Fibroblast of mammary gland (primary cell): ENCODE data around the gene SRP19.

ENCODE experiments used
- DNase-seq: peaks from one replicate; pipeline ENCODE4 v3.0.0-alpha.2; 2010; ENCODE audit warnings: low read depth
- H3K4me3 ChIP-seq: 2 replicates; pipeline ENCODE4 v1.5.1; 2011; ENCODE audit warnings: low read depth, mild to moderate bottlenecking, low read length, moderate library complexity; ENCODE audit not compliant: control insufficient read depth
- CTCF ChIP-seq: conservative IDR thresholded peaks from 2 replicates; pipeline ENCODE4 v1.5.1; 2011; ENCODE audit warnings: low read depth, low read length, inconsistent platforms; ENCODE audit not compliant: control insufficient read depth, insufficient read depth

Gene SRP19

GRCh38 chr5:112824197-112824596 lies 36.9 kb upstream of the SRP19 start:
- no peak for TF ChIP-seq CTCF
- DNase-seq, result no peak
- no peak overlapping the region for H3K4me3 ChIP-seq

- no peak overlapping the region for H3K4me3 ChIP-seq
- no peak for DNase-seq
- no peak for TF ChIP-seq CTCF
Observed at GRCh38 chr5:112830378-112830777, 30.7 kb upstream of the SRP19 start.

- DNase-seq, result no peak
- no peak overlapping the region for H3K4me3 ChIP-seq
- TF ChIP-seq CTCF, result no peak
Observed at GRCh38 chr5:112833971-112834370, 27.1 kb upstream of the SRP19 start.

- no peak for DNase-seq
- no peak overlapping the region for H3K4me3 ChIP-seq
- no peak for TF ChIP-seq CTCF
Observed at GRCh38 chr5:112844489-112844888, 16.6 kb upstream of the SRP19 start.

GRCh38 chr5:112846556-112846955 lies 14.5 kb upstream of the SRP19 start:
- H3K4me3 ChIP-seq, result no peak overlapping the region
- DNase-seq, result no peak
- TF ChIP-seq CTCF, result no peak

GRCh38 chr5:112847306-112847705 lies 13.8 kb upstream of the SRP19 start:
- no peak for TF ChIP-seq CTCF
- H3K4me3 ChIP-seq, result no peak overlapping the region
- no peak for DNase-seq

GRCh38 chr5:112848116-112848811 lies 12.8 kb upstream of the SRP19 start:
- peak; percentile 79 for DNase-seq
- H3K4me3 ChIP-seq, result no peak overlapping the region
- peak; percentile 77 for TF ChIP-seq CTCF
